H9 (cell line): Measurements from ENCODE around the gene CCDC69. TPM values are rescaled to one million over a fixed set of nuclear protein-coding genes. Genes with fewer than 3 reads are reported as not detected.

Experiments used
- DNase-seq: peaks from one replicate; pipeline ENCODE4 v3.0.0-alpha.2; 2017
- H2AFZ ChIP-seq: one replicate; pipeline ENCODE4 v1.6.1; 2013; ENCODE audit warnings: mild to moderate bottlenecking, low read length, control low read depth, moderate library complexity
- H2AK5ac ChIP-seq: 2 replicates; pipeline ENCODE4 v1.6.1; 2013; ENCODE audit warnings: low read length, control low read depth, mixed read lengths; ENCODE audit not compliant: insufficient read length
- H2BK120ac ChIP-seq: one replicate; pipeline ENCODE4 v1.6.1; 2013; ENCODE audit warnings: low read depth, mild to moderate bottlenecking, low read length, control low read depth, inconsistent platforms; ENCODE audit not compliant: poor library complexity, severe bottlenecking
- H2BK12ac ChIP-seq: 2 replicates; pipeline ENCODE4 v1.6.1; 2013; ENCODE audit warnings: low read length, control low read depth, mixed read lengths, low read depth; ENCODE audit not compliant: insufficient read length
- H2BK15ac ChIP-seq: 2 replicates; pipeline ENCODE4 v1.6.1; 2013; ENCODE audit warnings: low read depth, low read length, control low read depth
- H2BK20ac ChIP-seq: one replicate; pipeline ENCODE4 v1.6.1; 2013; ENCODE audit warnings: low read depth, mild to moderate bottlenecking, low read length, control low read depth, inconsistent platforms; ENCODE audit not compliant: poor library complexity, severe bottlenecking
- H2BK5ac ChIP-seq: 2 replicates; pipeline ENCODE4 v1.6.1; 2013; ENCODE audit warnings: low read length, control low read depth, mixed read lengths; ENCODE audit not compliant: insufficient read length
- H3K14ac ChIP-seq: 2 replicates; pipeline ENCODE4 v1.6.1; 2013; ENCODE audit warnings: low read length, control low read depth; ENCODE audit not compliant: insufficient read depth
- H3K18ac ChIP-seq: 2 replicates; pipeline ENCODE4 v1.6.1; 2013; ENCODE audit warnings: low read depth, mild to moderate bottlenecking, mixed read lengths, low read length, control low read depth; ENCODE audit not compliant: insufficient read length
- H3K23ac ChIP-seq: 2 replicates; pipeline ENCODE4 v1.6.1; 2013; ENCODE audit warnings: low read length, control low read depth, mixed read lengths, low read depth; ENCODE audit not compliant: insufficient read length
- H3K23me2 ChIP-seq: 2 replicates; pipeline ENCODE4 v1.6.1; 2013; ENCODE audit warnings: low read depth, mild to moderate bottlenecking, mixed read lengths, low read length, control low read depth; ENCODE audit not compliant: insufficient read length, poor library complexity, severe bottlenecking
- H3K27ac ChIP-seq: 2 replicates; pipeline ENCODE4 v1.5.1; 2013; ENCODE audit warnings: low read length, control low read depth, mixed read lengths, low read depth; ENCODE audit not compliant: insufficient read length
- H3K27me3 ChIP-seq: 2 replicates; pipeline ENCODE4 v1.6.1; 2013; ENCODE audit warnings: low read length, control low read depth, inconsistent platforms; ENCODE audit not compliant: insufficient read depth
- H3K4ac ChIP-seq: 2 replicates; pipeline ENCODE4 v1.6.1; 2013; ENCODE audit warnings: low read depth, mild to moderate bottlenecking, control low read depth, inconsistent platforms, low read length, moderate library complexity
- H3K4me1 ChIP-seq: 2 replicates; pipeline ENCODE4 v1.6.1; 2013; ENCODE audit warnings: low read length, control low read depth, inconsistent platforms; ENCODE audit not compliant: insufficient read depth
- H3K4me2 ChIP-seq: 2 replicates; pipeline ENCODE4 v1.6.1; 2013; ENCODE audit warnings: low read length, control low read depth, mixed read lengths; ENCODE audit not compliant: insufficient read length, insufficient read depth
- H3K56ac ChIP-seq: 2 replicates; pipeline ENCODE4 v1.6.1; 2013; ENCODE audit warnings: low read depth, mild to moderate bottlenecking, mixed read lengths, low read length, control low read depth; ENCODE audit not compliant: insufficient read length
- H3K79me1 ChIP-seq: 2 replicates; pipeline ENCODE4 v1.6.1; 2013; ENCODE audit warnings: low read depth, mild to moderate bottlenecking, moderate library complexity, low read length, control low read depth, inconsistent platforms; ENCODE audit not compliant: insufficient read depth, poor library complexity, severe bottlenecking
- H3K79me2 ChIP-seq: 2 replicates; pipeline ENCODE4 v1.6.1; 2013; ENCODE audit warnings: low read length, control low read depth, inconsistent platforms; ENCODE audit not compliant: insufficient read depth
- H3K9ac ChIP-seq: 2 replicates; pipeline ENCODE4 v1.6.1; 2013; ENCODE audit warnings: low read length, control low read depth, mixed read lengths; ENCODE audit not compliant: insufficient read length; ENCODE audit errors: extremely low read depth
- H3K9me3 ChIP-seq: one replicate; pipeline ENCODE4 v1.6.1; 2013; ENCODE audit warnings: low read depth, low read length, inconsistent platforms; ENCODE audit not compliant: control insufficient read depth
- H3T11ph ChIP-seq: one replicate; pipeline ENCODE4 v1.6.1; 2013; ENCODE audit warnings: mild to moderate bottlenecking, low read length, control low read depth, inconsistent platforms
- H4K20me1 ChIP-seq: one replicate; pipeline ENCODE4 v1.6.1; 2013; ENCODE audit not compliant: control insufficient read depth, insufficient read length, insufficient read depth
- H4K5ac ChIP-seq: 2 replicates; pipeline ENCODE4 v1.6.1; 2013; ENCODE audit warnings: low read depth, mild to moderate bottlenecking, mixed read lengths, low read length, control low read depth; ENCODE audit not compliant: insufficient read length
- H4K8ac ChIP-seq: replicated peaks from 2 replicates; pipeline ENCODE4 v1.6.1; 2013; ENCODE audit warnings: low read length, control low read depth, mixed read lengths, low read depth; ENCODE audit not compliant: insufficient read length
- H4K91ac ChIP-seq: 2 replicates; pipeline ENCODE4 v1.6.1; 2013; ENCODE audit warnings: low read depth, mild to moderate bottlenecking, moderate library complexity, mixed read lengths, low read length, control low read depth; ENCODE audit not compliant: insufficient read length
- H3K27ac Mint-ChIP-seq, 3 experiments: 2 replicates in 2 of 3; 3 replicates in 1 of 3; pipeline ENCODE4 v1.8.0; 2020 to 2021; ENCODE audit warnings: mixed read lengths in 3 of 3, mild to moderate bottlenecking in 1 of 3, moderate library complexity in 1 of 3
- H3K27me3 Mint-ChIP-seq: 2 replicates; pipeline ENCODE4 v1.8.0; 2021; ENCODE audit warnings: low read depth, mild to moderate bottlenecking, moderate library complexity, mixed read lengths
- H3K36me3 Mint-ChIP-seq, 3 experiments: 2 replicates in 2 of 3; 3 replicates in 1 of 3; pipeline ENCODE4 v1.8.0; 2020 to 2021; ENCODE audit warnings: low read depth in 3 of 3, mixed read lengths in 3 of 3; ENCODE audit not compliant: insufficient read depth in 1 of 3
- H3K4me1 Mint-ChIP-seq, 2 experiments: 2 replicates each; pipeline ENCODE4 v1.8.0; 2020; ENCODE audit warnings: mixed read lengths in 2 of 2
- H3K4me3 Mint-ChIP-seq, 2 experiments: 2 replicates in 1 of 2; 3 replicates in 1 of 2; pipeline ENCODE4 v1.8.0; 2020 to 2021; ENCODE audit warnings: mild to moderate bottlenecking in 2 of 2, mixed read lengths in 2 of 2, moderate library complexity in 1 of 2
- H3K9me3 Mint-ChIP-seq, 2 experiments: 2 replicates in 1 of 2; 3 replicates in 1 of 2; pipeline ENCODE4 v1.8.0; 2020; ENCODE audit warnings: mild to moderate bottlenecking in 2 of 2, mixed read lengths in 2 of 2, moderate library complexity in 1 of 2
- WGBS: extraction: QIAGEN DNeasy Blood & Tissue Kit; methylation state at CpG from one replicate; pipeline ENCODE4 v1.1.7; 2013; ENCODE audit warnings: missing lambda C conversion rate, low lambda C conversion rate, mixed read lengths; ENCODE audit not compliant: insufficient read length; ENCODE audit errors: extremely low coverage; 5-methylcytosine and 5-hydroxymethylcytosine counted together
- total RNA-seq: library from RNA; stranded (reverse); gene quantifications from 2 replicates; pipeline ENCODE4 v1.2.1, GENCODE V29; 2021
- TF ChIP-seq, protein P1 (sequence below): fragments of 200-600 bp; sonication (generic); conservative IDR thresholded peaks from 3 replicates; pipeline ENCODE4 v1.8.0; 2021; ENCODE audit warnings: antibody characterized with exemption, mild to moderate bottlenecking

Gene CCDC69
- total RNA-seq, 1 experiment from 2014 or later = 5.3 TPM

DNA sequence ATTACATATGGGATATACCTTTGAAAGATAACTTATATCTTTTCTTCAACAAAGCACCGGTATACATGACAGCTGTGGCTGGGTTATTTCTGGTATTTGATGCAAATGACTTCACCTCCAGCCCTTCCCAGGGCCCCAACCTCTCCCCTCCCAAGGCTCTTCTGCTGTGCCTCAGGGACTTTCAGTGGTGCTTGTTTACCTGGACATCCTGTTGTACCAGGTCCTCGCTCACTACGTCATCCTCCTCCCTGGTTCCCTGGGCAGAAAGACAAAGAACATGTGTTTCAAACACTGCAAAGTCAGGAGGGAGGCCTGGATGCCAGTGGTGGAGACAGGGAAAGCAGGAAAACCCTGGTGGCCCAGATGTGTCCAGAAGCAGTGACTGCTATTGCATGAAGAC is 89.7 kb downstream of the CCDC69 start:
- H3K27me3 Mint-ChIP-seq = no peaks in the 10 kb centered on the region
- H3K27ac Mint-ChIP-seq = no peak overlapping the region
- TF ChIP-seq, protein P1, sequence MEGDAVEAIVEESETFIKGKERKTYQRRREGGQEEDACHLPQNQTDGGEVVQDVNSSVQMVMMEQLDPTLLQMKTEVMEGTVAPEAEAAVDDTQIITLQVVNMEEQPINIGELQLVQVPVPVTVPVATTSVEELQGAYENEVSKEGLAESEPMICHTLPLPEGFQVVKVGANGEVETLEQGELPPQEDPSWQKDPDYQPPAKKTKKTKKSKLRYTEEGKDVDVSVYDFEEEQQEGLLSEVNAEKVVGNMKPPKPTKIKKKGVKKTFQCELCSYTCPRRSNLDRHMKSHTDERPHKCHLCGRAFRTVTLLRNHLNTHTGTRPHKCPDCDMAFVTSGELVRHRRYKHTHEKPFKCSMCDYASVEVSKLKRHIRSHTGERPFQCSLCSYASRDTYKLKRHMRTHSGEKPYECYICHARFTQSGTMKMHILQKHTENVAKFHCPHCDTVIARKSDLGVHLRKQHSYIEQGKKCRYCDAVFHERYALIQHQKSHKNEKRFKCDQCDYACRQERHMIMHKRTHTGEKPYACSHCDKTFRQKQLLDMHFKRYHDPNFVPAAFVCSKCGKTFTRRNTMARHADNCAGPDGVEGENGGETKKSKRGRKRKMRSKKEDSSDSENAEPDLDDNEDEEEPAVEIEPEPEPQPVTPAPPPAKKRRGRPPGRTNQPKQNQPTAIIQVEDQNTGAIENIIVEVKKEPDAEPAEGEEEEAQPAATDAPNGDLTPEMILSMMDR = no peak
- no peaks in the 10 kb centered on the region for H3K23me2 ChIP-seq
- H3K23ac ChIP-seq = no peak overlapping the region
- no peak overlapping the region for H4K5ac ChIP-seq
- H2BK15ac ChIP-seq = no peak overlapping the region
- H3K79me1 ChIP-seq = no peaks in the 10 kb centered on the region
- no peaks in the 10 kb centered on the region for H3K9me3 ChIP-seq
- H2BK12ac ChIP-seq = no peak overlapping the region
- H3K4me2 ChIP-seq = no peak overlapping the region
- no peak overlapping the region for H3K56ac ChIP-seq
- H3K4me1 Mint-ChIP-seq = 0 out of 4 replicates have a peak, but pooled peaks cover 0 to 4% of the 10 kb centered on the region in 2 experiments
- DNase-seq = no peak
- H4K8ac ChIP-seq = no peak overlapping the region
- H4K20me1 ChIP-seq = no peaks in the 10 kb centered on the region
- WGBS = no CpG with 5 or more reads among the region's 3 CpGs
- H3K9me3 Mint-ChIP-seq = no peaks in the 10 kb centered on the region
- H2BK5ac ChIP-seq = no peak overlapping the region
- peaks cover 21 to 84% (median 70%) of the 10 kb centered on the region in 3 experiments; a peak in 6 of 7 replicates for H3K36me3 Mint-ChIP-seq
- H3K18ac ChIP-seq = no peak overlapping the region
- H3K14ac ChIP-seq = no peak overlapping the region; the same call in 1 of the 2 replicates
- H4K91ac ChIP-seq = no peak overlapping the region
- H3K4me1 ChIP-seq = no peaks in the 10 kb centered on the region; the same call in 1 of the 2 replicates
- no peaks in the 10 kb centered on the region for H3K27me3 ChIP-seq
- no peaks in the 10 kb centered on the region for H3K79me2 ChIP-seq
- H3K27ac ChIP-seq = no peak overlapping the region
- no peak overlapping the region for H2BK20ac ChIP-seq
- no peak overlapping the region for H3K4ac ChIP-seq
- H2AK5ac ChIP-seq = no peak overlapping the region
- H3K9ac ChIP-seq = no peak overlapping the region
- H3K4me3 Mint-ChIP-seq = no peak overlapping the region
- H2BK120ac ChIP-seq = no peak overlapping the region
- H3T11ph ChIP-seq = no peak overlapping the region
- H2AFZ ChIP-seq = no peak overlapping the region
